Hepatocyte (in vitro differentiated cells): ENCODE results near the gene ABCA12. TPM values are rescaled to one million over a fixed set of nuclear protein-coding genes. Genes with fewer than 3 reads are reported as not detected.

Experiments
- DNase-seq: peaks from one replicate; pipeline ENCODE4 v3.0.0-alpha.2; 2016; ENCODE audit warnings: low spot score
- H2AFZ ChIP-seq: fragments of 200-600 bp; sonication (generic); 2 replicates; pipeline ENCODE4 v1.6.0; 2016; ENCODE audit warnings: antibody characterized with exemption, mild to moderate bottlenecking
- H3K27ac ChIP-seq: fragments of 200-600 bp; sonication (generic); 2 replicates; pipeline ENCODE4 v1.5.1; 2016; ENCODE audit warnings: mild to moderate bottlenecking
- H3K27me3 ChIP-seq: fragments of 200-600 bp; sonication (generic); 2 replicates; pipeline ENCODE4 v1.6.1; 2016
- H3K36me3 ChIP-seq: fragments of 200-600 bp; sonication (generic); replicated peaks from 2 replicates; pipeline ENCODE4 v1.5.1; 2016; ENCODE audit warnings: low read depth; ENCODE audit not compliant: insufficient read depth
- H3K4me1 ChIP-seq: fragments of 200-600 bp; sonication (generic); 2 replicates; pipeline ENCODE4 v1.5.1; 2016; ENCODE audit warnings: mild to moderate bottlenecking, moderate library complexity; ENCODE audit not compliant: insufficient read depth
- H3K4me2 ChIP-seq: fragments of 200-600 bp; sonication (generic); 2 replicates; pipeline ENCODE4 v1.6.0; 2016
- H3K4me3 ChIP-seq: fragments of 200-600 bp; sonication (generic); 2 replicates; pipeline ENCODE4 v1.5.1; 2016; ENCODE audit warnings: mild to moderate bottlenecking
- H3K79me2 ChIP-seq: fragments of 200-600 bp; sonication (generic); 2 replicates; pipeline ENCODE4 v1.6.0; 2017; ENCODE audit warnings: mild to moderate bottlenecking
- H3K9me2 ChIP-seq: fragments of 200-600 bp; sonication (generic); replicated peaks from 2 replicates; pipeline ENCODE4 v1.6.0; 2017; ENCODE audit warnings: mild to moderate bottlenecking; ENCODE audit not compliant: insufficient read depth
- H3K9me3 ChIP-seq: fragments of 200-600 bp; sonication (generic); 2 replicates; pipeline ENCODE4 v1.5.1; 2016; ENCODE audit warnings: low read depth, mild to moderate bottlenecking
- H4K20me1 ChIP-seq: fragments of 200-600 bp; sonication (generic); 2 replicates; pipeline ENCODE4 v1.6.0; 2016; ENCODE audit warnings: mild to moderate bottlenecking; ENCODE audit not compliant: insufficient read depth, poor library complexity, severe bottlenecking
- CTCF ChIP-seq: fragments of 200-600 bp; sonication (generic); IDR thresholded peaks from 2 replicates; pipeline ENCODE4 v1.5.1; 2016; ENCODE audit warnings: antibody characterized with exemption, mild to moderate bottlenecking; ENCODE audit not compliant: poor library complexity
- EZH2 ChIP-seq: fragments of 200-600 bp; sonication (generic); IDR thresholded peaks from 2 replicates; pipeline ENCODE4 v1.6.1; 2016; ENCODE audit warnings: antibody characterized with exemption, mild to moderate bottlenecking, borderline replicate concordance
- EZH2phosphoT487 ChIP-seq: fragments of 200-600 bp; sonication (generic); IDR thresholded peaks from one replicate; pipeline ENCODE4 v1.6.1; 2018; ENCODE audit warnings: antibody characterized with exemption, mild to moderate bottlenecking, low read depth, moderate library complexity; ENCODE audit not compliant: unreplicated experiment, severe bottlenecking
- WGBS: methylation state at CpG from one replicate; pipeline ENCODE4 v1.1.6; 2016; ENCODE audit warnings: low lambda C conversion rate; ENCODE audit errors: missing lambda C conversion rate; 5-methylcytosine and 5-hydroxymethylcytosine counted together
- polyA plus RNA-seq: library from polyadenylated mRNA; unstranded; fragments of >200 nt; fragmentation: Nextera tagmentation; extraction: Ambion mirVana; gene quantifications from 2 replicates; pipeline ENCODE4 v1.2.1, GENCODE V29; 2016
- total RNA-seq: library from RNA; depleted of rRNA; stranded (reverse); fragments of >200 nt; gene quantifications from 2 replicates; pipeline ENCODE4 v1.2.3, GENCODE V29; 2014

The ABCA12 gene
- total and polyA plus RNA-seq, 2 experiments from 2014 or later: 0.15 to 0.23 TPM

GRCh38 chr2:215143458-215143857, 5.0 kb upstream of the ABCA12 start:
- H2AFZ ChIP-seq: no peak overlapping the region
- no peak overlapping the region for H3K4me3 ChIP-seq
- no peaks in the 10 kb centered on the region for H3K79me2 ChIP-seq
- H3K27me3 ChIP-seq: no peaks in the 10 kb centered on the region
- no peak overlapping the region for H3K4me2 ChIP-seq
- H4K20me1 ChIP-seq: no peaks in the 10 kb centered on the region
- TF ChIP-seq CTCF (no peak), EZH2phosphoT487 (no peak), EZH2 (no peak)
- H3K36me3 ChIP-seq: no peaks in the 10 kb centered on the region
- no peaks in the 10 kb centered on the region for H3K9me3 ChIP-seq
- H3K4me1 ChIP-seq: no peaks in the 10 kb centered on the region
- no peak for DNase-seq
- no peaks in the 10 kb centered on the region for H3K9me2 ChIP-seq
- no peak overlapping the region for H3K27ac ChIP-seq

- H3K27ac ChIP-seq: no peak overlapping the region
- no peaks in the 10 kb centered on the region for H4K20me1 ChIP-seq
- H3K4me3 ChIP-seq: no peak overlapping the region
- TF ChIP-seq CTCF (no peak), EZH2phosphoT487 (no peak), EZH2 (no peak)
- no peaks in the 10 kb centered on the region for H3K27me3 ChIP-seq
- no peak overlapping the region for H2AFZ ChIP-seq
- no peaks in the 10 kb centered on the region for H3K9me3 ChIP-seq
- 94% methylated on average over 2 of the region's 2 CpGs for WGBS
- no peaks in the 10 kb centered on the region for H3K4me1 ChIP-seq
- H3K4me2 ChIP-seq: no peak overlapping the region
- H3K36me3 ChIP-seq: no peaks in the 10 kb centered on the region
- H3K9me2 ChIP-seq: no peaks in the 10 kb centered on the region
- DNase-seq: no peak
- H3K79me2 ChIP-seq: no peaks in the 10 kb centered on the region
Observed at GRCh38 chr2:215141706-215142105, 3.3 kb upstream of the ABCA12 start.

- Histone ChIP-seq H3K27me3 (no peaks in the 10 kb centered on the region), H3K9me3 (no peaks in the 10 kb centered on the region), H3K27ac (no peak overlapping the region), H3K36me3 (no peaks in the 10 kb centered on the region), H4K20me1 (no peaks in the 10 kb centered on the region), H3K4me3 (no peak overlapping the region), H3K4me2 (no peak overlapping the region), H3K79me2 (no peaks in the 10 kb centered on the region), H3K9me2 (no peaks in the 10 kb centered on the region), H2AFZ (no peak overlapping the region), H3K4me1 (no peaks in the 10 kb centered on the region)
- no peak for DNase-seq
- WGBS: 87% methylated on average over 4 of the region's 4 CpGs
- TF ChIP-seq CTCF: no peak
- TF ChIP-seq EZH2: no peak
- TF ChIP-seq EZH2phosphoT487: no peak
Observed at GRCh38 chr2:215140166-215140707, 1.8 kb upstream of the ABCA12 start.
